Peyer's patch (tissue), 4 donors: ENCODE measurements around the gene CYP27A1.

ENCODE experiments used
- CTCF ChIP-seq, 6 experiments: fragments of 450-650 bp in 4 of 6; fragments of 200-600 bp in 2 of 6; sonication (generic) in 1 of 6; IDR thresholded peaks; one replicate each; pipeline ENCODE4 v1.5.1; 2017 to 2019; ENCODE audit warnings: antibody characterized with exemption in 6 of 6, mild to moderate bottlenecking in 3 of 6, moderate library complexity in 1 of 6
- POLR2A ChIP-seq, 2 donors: fragments of 450-650 bp; IDR thresholded peaks; one replicate each; pipeline ENCODE4 v1.5.1; 2017; ENCODE audit warnings: antibody characterized with exemption in 2 of 2, mild to moderate bottlenecking in 2 of 2, moderate library complexity in 2 of 2

- no peak for TF ChIP-seq CTCF (IDR thresholded peaks at IDR 0.05)
- TF ChIP-seq POLR2A (IDR thresholded peaks at IDR 0.05), result no peak
These were observed 38.9 kb downstream of the CYP27A1 start for GRCh38 chr2:218820746-218821369.
